ENCODE results near the gene PPAN.

- TF ChIP-seq, protein P1, sequence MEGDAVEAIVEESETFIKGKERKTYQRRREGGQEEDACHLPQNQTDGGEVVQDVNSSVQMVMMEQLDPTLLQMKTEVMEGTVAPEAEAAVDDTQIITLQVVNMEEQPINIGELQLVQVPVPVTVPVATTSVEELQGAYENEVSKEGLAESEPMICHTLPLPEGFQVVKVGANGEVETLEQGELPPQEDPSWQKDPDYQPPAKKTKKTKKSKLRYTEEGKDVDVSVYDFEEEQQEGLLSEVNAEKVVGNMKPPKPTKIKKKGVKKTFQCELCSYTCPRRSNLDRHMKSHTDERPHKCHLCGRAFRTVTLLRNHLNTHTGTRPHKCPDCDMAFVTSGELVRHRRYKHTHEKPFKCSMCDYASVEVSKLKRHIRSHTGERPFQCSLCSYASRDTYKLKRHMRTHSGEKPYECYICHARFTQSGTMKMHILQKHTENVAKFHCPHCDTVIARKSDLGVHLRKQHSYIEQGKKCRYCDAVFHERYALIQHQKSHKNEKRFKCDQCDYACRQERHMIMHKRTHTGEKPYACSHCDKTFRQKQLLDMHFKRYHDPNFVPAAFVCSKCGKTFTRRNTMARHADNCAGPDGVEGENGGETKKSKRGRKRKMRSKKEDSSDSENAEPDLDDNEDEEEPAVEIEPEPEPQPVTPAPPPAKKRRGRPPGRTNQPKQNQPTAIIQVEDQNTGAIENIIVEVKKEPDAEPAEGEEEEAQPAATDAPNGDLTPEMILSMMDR (conservative IDR thresholded peaks at IDR 0.05) = no peak
- no peak for TF ChIP-seq ZFX (IDR thresholded peaks at IDR 0.05)
Observed at GRCh38 chr19:10139952-10140351, 33.8 kb downstream of the PPAN start.
